ENCODE results near the gene CDKN1B. TPM values are rescaled to one million over a fixed set of nuclear protein-coding genes. Genes with fewer than 3 reads are reported as not detected.

CDKN1B gene
- total and polyA plus RNA-seq, 2 of the 13 experiments (the other 11 are each of a cell fraction or from before 2014, with no cell fraction given) = 20.1 to 37.2 TPM

- ChIA-PET CTCF (ENCODE audit: low intra/inter-chr PET ratio, low total read pairs) (no interaction called here), POLR2A (no interaction called here)
- no peak for DNase-seq (ENCODE audit: low spot score)
- ATAC-seq = no peak
- Histone ChIP-seq H3K79me2 (ENCODE audit: insufficient read depth, low read length) (no peaks in the 10 kb centered on the region), H3K4me2 (ENCODE audit: low read depth, low read length) (no peak overlapping the region), H3K9ac (ENCODE audit: insufficient read depth, low read depth, low read length) (no peak overlapping the region), H3K4me3 (replicated peaks in 1 of 3; ENCODE audit: insufficient read depth in 1 of 3, low read depth in 2 of 3, low read length in 3 of 3) (no peak overlapping the region), H3K36me3 (replicated peaks in 1 of 2; ENCODE audit: control insufficient read depth in 1 of 2, insufficient read depth in 2 of 2, low read length in 2 of 2) (no peaks in the 10 kb centered on the region), H3K9me3 (ENCODE audit: low read length) (no peaks in the 10 kb centered on the region), H3K27ac (ENCODE audit: extremely low read length, insufficient read depth, low read length) (no peak overlapping the region), H4K20me1 (ENCODE audit: insufficient read depth, low read length) (no peaks in the 10 kb centered on the region), H3K27me3 (ENCODE audit: control insufficient read depth in 1 of 2, insufficient read depth in 2 of 2, low read length in 2 of 2) (no peaks in the 10 kb centered on the region; a peak in 1 of 5 replicates), H3K4me1 (ENCODE audit: insufficient read depth, low read length) (no peaks in the 10 kb centered on the region), H2AFZ (ENCODE audit: low read length) (no peak overlapping the region)
- BruUV-seq (replicated peaks) = no TSS peak
- TF ChIP-seq KDM5A (IDR thresholded peaks at IDR 0.05; ENCODE audit: borderline replicate concordance, low read length) = no peak
- TF ChIP-seq ZNF792 (CRISPR knock-in tag; IDR thresholded peaks at IDR 0.05) = no peak
- no peak for TF ChIP-seq ZKSCAN1 (IDR thresholded peaks at IDR 0.05; ENCODE audit: low read length)
- no peak for TF ChIP-seq HMGXB4 (CRISPR knock-in tag; IDR thresholded peaks at IDR 0.05; ENCODE audit: borderline replicate concordance in 1 of 2, low read depth in 1 of 2)
- TF ChIP-seq GATAD2A (CRISPR knock-in tag; IDR thresholded peaks at IDR 0.05) = no peak
- 82% methylated on average over 3 of the region's 3 CpGs for WGBS (ENCODE audit: low lambda C conversion rate)
- intact Hi-C loops (cut with micrococcal nuclease; ENCODE audit: unreplicated experiment) (no loop called here), in situ Hi-C loops (cut with HindIII; ENCODE audit: extremely low pct_ligation_motif_present, low pct_unique_long_range_greater_than_20kb) (no loop called here)
- FAIRE-seq = no peak
These were observed 33.4 kb upstream of the CDKN1B start for GRCh38 chr12:12683725-12684124.

GRCh38 chr12:12684375-12685106, 32.6 kb upstream of the CDKN1B start:
- H3K9me3 ChIP-seq (ENCODE audit: low read length) = no peaks in the 10 kb centered on the region
- intact Hi-C loops (cut with micrococcal nuclease; ENCODE audit: unreplicated experiment) = no loop called here
- BruUV-seq (replicated peaks) = no TSS peak
- H3K4me2 ChIP-seq (ENCODE audit: low read depth, low read length) = no peak overlapping the region
- H3K4me1 ChIP-seq (ENCODE audit: insufficient read depth, low read length) = no peaks in the 10 kb centered on the region
- H2AFZ ChIP-seq (ENCODE audit: low read length) = no peak overlapping the region
- POLR2A ChIA-PET = no interaction called here
- CTCF ChIA-PET (ENCODE audit: low intra/inter-chr PET ratio, low total read pairs) = no interaction called here
- H4K20me1 ChIP-seq (ENCODE audit: insufficient read depth, low read length) = no peaks in the 10 kb centered on the region
- no peak for FAIRE-seq
- H3K27ac ChIP-seq (ENCODE audit: extremely low read length, insufficient read depth, low read length) = no peak overlapping the region
- H3K79me2 ChIP-seq (ENCODE audit: insufficient read depth, low read length) = no peaks in the 10 kb centered on the region
- no peak overlapping the region for H3K4me3 ChIP-seq (replicated peaks in 1 of 3; ENCODE audit: insufficient read depth in 1 of 3, low read depth in 2 of 3, low read length in 3 of 3)
- H3K27me3 ChIP-seq (ENCODE audit: control insufficient read depth in 1 of 2, insufficient read depth in 2 of 2, low read length in 2 of 2) = no peaks in the 10 kb centered on the region; a peak in 1 of 5 replicates
- H3K9ac ChIP-seq (ENCODE audit: insufficient read depth, low read depth, low read length) = no peak overlapping the region
- DNase-seq (ENCODE audit: low spot score) = peak; percentile 13
- ATAC-seq = no peak
- H3K36me3 ChIP-seq (replicated peaks in 1 of 2; ENCODE audit: control insufficient read depth in 1 of 2, insufficient read depth in 2 of 2, low read length in 2 of 2) = no peaks in the 10 kb centered on the region
- in situ Hi-C loops (cut with HindIII; ENCODE audit: extremely low pct_ligation_motif_present, low pct_unique_long_range_greater_than_20kb) = no loop called here
- WGBS (ENCODE audit: low lambda C conversion rate) = 33% methylated on average over 5 of the region's 5 CpGs
- TF ChIP-seq ZSCAN9 (CRISPR knock-in tag; IDR thresholded peaks at IDR 0.05; ENCODE audit: borderline replicate concordance) (0 out of 2 replicates have a peak, but pooled peaks have one; percentile 29), SAP130 (CRISPR knock-in tag; IDR thresholded peaks at IDR 0.05; ENCODE audit: low read depth) (0 out of 2 replicates have a peak, but pooled peaks have one; percentile 28), ARID3A (IDR thresholded peaks at IDR 0.05; ENCODE audit: low read depth, low read length) (no peak), NKX3-1 (CRISPR knock-in tag; IDR thresholded peaks at IDR 0.05) (no peak), RFXAP (CRISPR knock-in tag; IDR thresholded peaks at IDR 0.05; ENCODE audit: borderline replicate concordance) (no peak), ZSCAN29 (CRISPR knock-in tag; conservative IDR thresholded peaks at IDR 0.05) (no peak), LRRFIP1 (CRISPR knock-in tag; conservative IDR thresholded peaks at IDR 0.05) (no peak), ZNF607 (CRISPR knock-in tag; IDR thresholded peaks at IDR 0.05; ENCODE audit: borderline replicate concordance) (no peak)
